Measurements from ENCODE around the gene CAMKMT.

CAMKMT gene

GRCh38 chr2:44706681-44707553, 345.2 kb downstream of the CAMKMT start:
- DNase-seq: no peak

GRCh38 chr2:44707945-44708660, 346.4 kb downstream of the CAMKMT start:
- peak; percentile 13 for DNase-seq

GRCh38 chr2:44708661-44709000, 346.9 kb downstream of the CAMKMT start:
- no peak for DNase-seq

- peak; percentile 10 for DNase-seq
Measured at GRCh38 chr2:44713170-44713569, 351.4 kb downstream of the CAMKMT start.

- DNase-seq: no peak
Measured at GRCh38 chr2:44715671-44716081, 353.9 kb downstream of the CAMKMT start.

- DNase-seq: no peak
Measured at GRCh38 chr2:44716131-44716530, 354.4 kb downstream of the CAMKMT start.

- DNase-seq: no peak
Measured at GRCh38 chr2:44718431-44718830, 356.7 kb downstream of the CAMKMT start.

- DNase-seq: no peak
Measured at GRCh38 chr2:44719562-44719961, 357.8 kb downstream of the CAMKMT start.

- no peak for DNase-seq
Measured at GRCh38 chr2:44722026-44722625, 360.4 kb downstream of the CAMKMT start.

GRCh38 chr2:44723921-44724320, 362.2 kb downstream of the CAMKMT start:
- DNase-seq: no peak

- no peak for DNase-seq
Measured at GRCh38 chr2:44730593-44730992, 368.8 kb downstream of the CAMKMT start.

- DNase-seq: no peak
Measured at GRCh38 chr2:44731505-44731904, 369.8 kb downstream of the CAMKMT start.

- no peak for DNase-seq
Measured at GRCh38 chr2:44736270-44736942, 374.7 kb downstream of the CAMKMT start.

- DNase-seq: no peak
Measured at GRCh38 chr2:44740678-44741077, 378.9 kb downstream of the CAMKMT start.

GRCh38 chr2:44741507-44741906, 379.8 kb downstream of the CAMKMT start:
- no peak for DNase-seq

- no peak for DNase-seq
Measured at GRCh38 chr2:44742057-44742456, 380.3 kb downstream of the CAMKMT start.

- DNase-seq: no peak
Measured at GRCh38 chr2:44743473-44743872, 381.7 kb downstream of the CAMKMT start.

GRCh38 chr2:44744961-44745892, 383.5 kb downstream of the CAMKMT start:
- DNase-seq: no peak

- DNase-seq: no peak
Measured at GRCh38 chr2:44745922-44746766, 384.4 kb downstream of the CAMKMT start.

GRCh38 chr2:44746856-44747615, 385.3 kb downstream of the CAMKMT start:
- DNase-seq: no peak
